ENCODE data around the gene SEPTIN14.
"Not testable (repeated sequence)": the region's sequence is repeated elsewhere in the genome, so short reads cannot be mapped to it uniquely, and the experiment has no call there.

SEPTIN14 gene

GRCh38 chr7:55862652-55863051 lies at the start of gene SEPTIN14:
Gene SEPTIN14, minus strand, starts transcription at chr7:55862752. Its CDS starts 756 bp downstream, at chr7:55861996.
- not testable (repeated sequence) for H3K27ac ChIP-seq (ENCODE audit: low read depth, low read length); H4K20me1 ChIP-seq (ENCODE audit: control insufficient read depth, insufficient read depth, low read depth, low read length); H3K27me3 ChIP-seq (ENCODE audit: control insufficient read depth, low read length); H3K4me2 ChIP-seq (ENCODE audit: low read length); H3K9me3 ChIP-seq (ENCODE audit: control insufficient read depth, insufficient read depth, low read length); H3K4me3 ChIP-seq (ENCODE audit: low read length); H3K9me2 ChIP-seq (replicated peaks; ENCODE audit: control insufficient read depth, low read length); H3K36me3 ChIP-seq (ENCODE audit: control insufficient read depth, low read length); H3K4me1 ChIP-seq (ENCODE audit: control insufficient read depth, low read length); H3K79me2 ChIP-seq (ENCODE audit: control insufficient read depth, low read length); H3F3A ChIP-seq (ENCODE audit: control insufficient read depth, insufficient read depth)

DNA sequence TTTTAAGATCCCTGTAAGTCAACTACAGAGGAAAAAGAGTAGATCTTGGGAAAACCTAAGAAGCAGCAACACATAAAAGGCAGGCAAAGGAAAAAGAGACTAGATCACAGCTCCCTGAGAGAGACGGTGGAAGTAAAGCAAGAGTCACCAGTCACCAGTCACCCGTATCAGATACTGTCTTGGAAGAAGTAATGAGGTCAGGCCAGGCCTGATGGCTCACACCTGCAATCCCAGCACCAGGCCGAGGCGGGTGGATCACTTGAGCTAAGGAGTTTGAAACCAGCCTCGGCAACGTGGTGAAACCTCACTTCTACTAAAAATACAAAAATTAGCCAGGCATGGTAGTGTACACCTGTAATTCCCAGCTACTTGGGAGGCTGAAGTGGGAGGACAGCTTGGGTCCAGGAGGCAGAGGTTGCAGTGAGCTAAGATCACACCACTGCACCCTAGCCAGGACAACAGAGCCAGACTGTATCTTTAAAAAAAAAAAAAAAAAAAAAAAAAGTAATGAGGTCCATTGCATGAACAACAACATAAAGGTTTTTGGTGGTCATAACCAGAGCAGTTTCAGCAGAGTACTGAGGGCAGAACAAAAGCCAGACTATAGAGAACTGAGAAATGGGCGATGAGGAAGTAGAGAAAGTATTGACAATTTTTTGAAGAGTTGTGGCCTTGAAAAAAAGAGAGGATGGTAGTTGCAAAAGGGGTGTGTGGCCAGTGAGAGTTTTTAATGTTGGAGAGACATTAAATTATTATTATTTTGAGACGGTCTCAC lies 41.6 kb upstream of the SEPTIN14 start:
- no peaks in the 10 kb centered on the region for H3K27me3 ChIP-seq (ENCODE audit: control insufficient read depth, low read length)
- no peak overlapping the region for H3K4me2 ChIP-seq (ENCODE audit: low read length)
- peaks cover 3% of the 10 kb centered on the region; the same call in 1 of the 2 replicates for H3K36me3 ChIP-seq (ENCODE audit: control insufficient read depth, low read length)
- no peaks in the 10 kb centered on the region for H3K4me1 ChIP-seq (ENCODE audit: control insufficient read depth, low read length)
- H3K27ac ChIP-seq (ENCODE audit: low read depth, low read length): no peak overlapping the region
- peaks cover 3% of the 10 kb centered on the region; the same call in 1 of the 2 replicates for H3K9me3 ChIP-seq (ENCODE audit: control insufficient read depth, insufficient read depth, low read length)
- H3K9me2 ChIP-seq (replicated peaks; ENCODE audit: control insufficient read depth, low read length): no peaks in the 10 kb centered on the region
- H3K79me2 ChIP-seq (ENCODE audit: control insufficient read depth, low read length): no peaks in the 10 kb centered on the region
- 0 out of 2 replicates have a peak, but pooled peaks cover 3% of the 10 kb centered on the region for H3F3A ChIP-seq (ENCODE audit: control insufficient read depth, insufficient read depth)
- no peak overlapping the region for H3K4me3 ChIP-seq (ENCODE audit: low read length)
- no peaks in the 10 kb centered on the region for H4K20me1 ChIP-seq (ENCODE audit: control insufficient read depth, insufficient read depth, low read depth, low read length)
- TF ChIP-seq CTCF (IDR thresholded peaks at IDR 0.05; ENCODE audit: low read depth, low read length, poor library complexity, severe bottlenecking) (no peak), EZH2phosphoT487 (IDR thresholded peaks at IDR 0.05; ENCODE audit: borderline replicate concordance, low read length) (no peak)

DNA sequence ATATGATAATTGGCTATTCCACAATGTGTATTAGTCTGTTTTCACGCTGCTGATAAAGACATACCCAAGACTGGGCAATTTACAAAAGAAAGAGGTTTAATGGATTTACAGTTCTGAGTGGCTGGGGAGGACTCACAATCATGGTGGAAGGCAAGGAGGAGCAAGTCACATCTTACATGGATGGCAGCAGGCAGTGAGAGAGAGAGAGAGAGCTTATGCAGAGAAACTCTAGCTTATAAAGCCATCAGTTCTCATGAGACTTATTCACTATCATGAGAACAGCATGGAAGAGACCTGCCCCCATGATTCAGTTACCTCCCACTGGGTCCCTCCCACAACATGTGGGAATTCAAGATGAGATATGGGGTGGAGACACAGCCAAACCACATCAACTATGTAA lies 38.5 kb upstream of the SEPTIN14 start:
- H3K4me2 ChIP-seq (ENCODE audit: low read length); H3K79me2 ChIP-seq (ENCODE audit: control insufficient read depth, low read length); H3K9me2 ChIP-seq (replicated peaks; ENCODE audit: control insufficient read depth, low read length); H3K9me3 ChIP-seq (ENCODE audit: control insufficient read depth, insufficient read depth, low read length); H3K4me3 ChIP-seq (ENCODE audit: low read length); H3F3A ChIP-seq (ENCODE audit: control insufficient read depth, insufficient read depth); H3K36me3 ChIP-seq (ENCODE audit: control insufficient read depth, low read length); H3K27me3 ChIP-seq (ENCODE audit: control insufficient read depth, low read length); H3K4me1 ChIP-seq (ENCODE audit: control insufficient read depth, low read length); H4K20me1 ChIP-seq (ENCODE audit: control insufficient read depth, insufficient read depth, low read depth, low read length); H3K27ac ChIP-seq (ENCODE audit: low read depth, low read length): not testable (repeated sequence)

- Histone ChIP-seq H3K4me2 (ENCODE audit: low read length) (no peak overlapping the region), H3K27ac (ENCODE audit: low read depth, low read length) (no peak overlapping the region), H3F3A (ENCODE audit: control insufficient read depth, insufficient read depth) (no peaks in the 10 kb centered on the region), H4K20me1 (ENCODE audit: control insufficient read depth, insufficient read depth, low read depth, low read length) (no peaks in the 10 kb centered on the region), H3K79me2 (ENCODE audit: control insufficient read depth, low read length) (no peaks in the 10 kb centered on the region), H3K9me2 (replicated peaks; ENCODE audit: control insufficient read depth, low read length) (no peaks in the 10 kb centered on the region), H3K27me3 (ENCODE audit: control insufficient read depth, low read length) (no peaks in the 10 kb centered on the region), H3K4me1 (ENCODE audit: control insufficient read depth, low read length) (no peaks in the 10 kb centered on the region), H3K36me3 (ENCODE audit: control insufficient read depth, low read length) (peaks cover 3% of the 10 kb centered on the region; the same call in 1 of the 2 replicates), H3K9me3 (ENCODE audit: control insufficient read depth, insufficient read depth, low read length) (peaks cover 3% of the 10 kb centered on the region; the same call in 1 of the 2 replicates), H3K4me3 (ENCODE audit: low read length) (no peak overlapping the region)
- TF ChIP-seq CTCF (IDR thresholded peaks at IDR 0.05; ENCODE audit: low read depth, low read length, poor library complexity, severe bottlenecking) (no peak), EZH2phosphoT487 (IDR thresholded peaks at IDR 0.05; ENCODE audit: borderline replicate concordance, low read length) (no peak)
These were observed 35.7 kb upstream of the SEPTIN14 start for GRCh38 chr7:55898287-55898686.

All from DOHH2 (cell line).